Ascending aorta (tissue), 2 donors: ENCODE data around the gene CARD9. TPM values are rescaled to one million over a fixed set of nuclear protein-coding genes. Genes with fewer than 3 reads are reported as not detected.

ENCODE experiments used
- DNase-seq, 2 donors: peaks; one replicate each; pipeline ENCODE4 v3.0.0-alpha.2; 2019; ENCODE audit warnings: low spot score in 2 of 2
- H3K27ac ChIP-seq, 2 donors: fragments of 200-600 bp; sonication (generic); one replicate each; pipeline ENCODE4 v1.5.1; 2016 to 2017; ENCODE audit warnings: mild to moderate bottlenecking in 1 of 2
- H3K27me3 ChIP-seq: fragments of 200-600 bp; sonication (generic); one replicate; pipeline ENCODE4 v1.5.1; 2017
- H3K36me3 ChIP-seq, 2 donors: fragments of 200-600 bp; sonication (generic); one replicate each; pipeline ENCODE4 v1.5.1; 2016
- H3K4me1 ChIP-seq, 2 donors: fragments of 200-600 bp; sonication (generic); one replicate each; pipeline ENCODE4 v1.5.1; 2016 to 2017; ENCODE audit warnings: mild to moderate bottlenecking in 1 of 2
- H3K4me3 ChIP-seq, 2 donors: fragments of 200-600 bp; sonication (generic); one replicate each; pipeline ENCODE4 v1.5.1; 2016 to 2017; ENCODE audit warnings: mild to moderate bottlenecking in 1 of 2
- H3K9me3 ChIP-seq, 2 donors: fragments of 200-600 bp; sonication (generic); one replicate each; pipeline ENCODE4 v1.5.1; 2016
- CTCF ChIP-seq, 3 experiments: fragments of 200-600 bp in 2 of 3; fragments of 450-650 bp in 1 of 3; sonication (generic) in 2 of 3; IDR thresholded peaks; one replicate each; pipeline ENCODE4 v1.5.1; 2016 to 2019; ENCODE audit warnings: antibody characterized with exemption in 3 of 3, mild to moderate bottlenecking in 1 of 3, moderate library complexity in 1 of 3
- intact Hi-C: fragments of 100-400 bp; cut with DNase I; formaldehyde crosslinking; loops from one replicate; pipeline ENCODE4 v1.15.1; 2023
- total RNA-seq: library from RNA; depleted of rRNA; stranded (reverse); fragments of >200 nt; gene quantifications from one replicate; pipeline ENCODE4 v1.1.0, GENCODE V29; 2016

Gene CARD9
- total RNA-seq, 1 donor from 2014 or later = 0.43 TPM

- H3K4me1 ChIP-seq = no peaks in the 10 kb centered on the region
- TF ChIP-seq CTCF (IDR thresholded peaks at IDR 0.05) = no peak
- intact Hi-C loops = no loop called here
Observed at GRCh38 chr9:136316896-136317676, 56.4 kb downstream of the CARD9 start.

GRCh38 chr9:136316271-136316751, 57.2 kb downstream of the CARD9 start:
- Histone ChIP-seq H3K9me3 (no peaks in the 10 kb centered on the region), H3K27me3 (no peaks in the 10 kb centered on the region), H3K4me1 (no peaks in the 10 kb centered on the region), H3K36me3 (no peaks in the 10 kb centered on the region), H3K4me3 (no peak overlapping the region), H3K27ac (no peak overlapping the region)
- intact Hi-C loops = no loop called here
- no peak for TF ChIP-seq CTCF (IDR thresholded peaks at IDR 0.05)
- no peak for DNase-seq

More at GRCh38 chr9:136316896-136317676, 56.4 kb downstream of the CARD9 start:
- DNase-seq = no peak
- H3K27me3 ChIP-seq = no peaks in the 10 kb centered on the region
- no peak overlapping the region for H3K4me3 ChIP-seq
- no peaks in the 10 kb centered on the region for H3K36me3 ChIP-seq
- H3K27ac ChIP-seq = no peak overlapping the region
- no peaks in the 10 kb centered on the region for H3K9me3 ChIP-seq

GRCh38 chr9:136314944-136315343, 58.5 kb downstream of the CARD9 start:
- H3K27me3 ChIP-seq = peaks cover 4% of the 10 kb centered on the region
- TF ChIP-seq CTCF (IDR thresholded peaks at IDR 0.05) = no peak
- H3K4me3 ChIP-seq = no peak overlapping the region
- H3K36me3 ChIP-seq = no peaks in the 10 kb centered on the region
- intact Hi-C loops = loop anchor here (5.0 kb wide), 1 partner anchor 47 kb away; the partner anchor contains the start of gene DNLZ
- H3K27ac ChIP-seq = no peak overlapping the region
- no peaks in the 10 kb centered on the region for H3K4me1 ChIP-seq
- no peaks in the 10 kb centered on the region for H3K9me3 ChIP-seq
- DNase-seq = no peak

- peaks cover 4% of the 10 kb centered on the region for H3K27me3 ChIP-seq
- H3K36me3 ChIP-seq = no peaks in the 10 kb centered on the region
- no peak for DNase-seq
- H3K4me1 ChIP-seq = no peaks in the 10 kb centered on the region
- no peak overlapping the region for H3K27ac ChIP-seq
- H3K4me3 ChIP-seq = no peak overlapping the region
- no peak for TF ChIP-seq CTCF (IDR thresholded peaks at IDR 0.05)
- H3K9me3 ChIP-seq = no peaks in the 10 kb centered on the region
- intact Hi-C loops = loop anchor here (5.0 kb wide), 1 partner anchor 48 kb away; the partner anchor contains the start of gene DNLZ
Observed at GRCh38 chr9:136314056-136314416, 59.4 kb downstream of the CARD9 start.

Other genes with a start within 250 kb of the CARD9 start
- not detected for gene LHX3, start 168.5 kb downstream of the CARD9 start, total RNA-seq
- 3.7 TPM for gene QSOX2, start 127.9 kb downstream of the CARD9 start, total RNA-seq
- under 0.01 TPM for gene CCDC187, start 69.6 kb downstream of the CARD9 start, total RNA-seq
- 85.1 TPM for gene GPSM1, start 46.1 kb downstream of the CARD9 start, total RNA-seq
- gene DNLZ, start 9.9 kb downstream of the CARD9 start, total RNA-seq = 191 TPM
- gene SNAPC4, start 26.5 kb upstream of the CARD9 start, total RNA-seq = 9.4 TPM
- 27.7 TPM for gene ENTR1, start 36.9 kb upstream of the CARD9 start, total RNA-seq
- gene PMPCA, start 37.0 kb upstream of the CARD9 start, total RNA-seq = 69.1 TPM
- gene INPP5E, start 66.2 kb upstream of the CARD9 start, total RNA-seq = 20.2 TPM
- gene SEC16A, start 109.4 kb upstream of the CARD9 start, total RNA-seq = 66.1 TPM
- 120 TPM for gene NOTCH1, start 172.4 kb upstream of the CARD9 start, total RNA-seq